ENCODE data around the gene RND3. TPM values are rescaled to one million over a fixed set of nuclear protein-coding genes. Genes with fewer than 3 reads are reported as not detected.

RND3 gene
- polyA plus RNA-seq, 2 of the 4 experiments (the other 2 are of a cell fraction) = 56.8 to 137 TPM

GRCh38 chr2:150526827-150527226 lies 39.4 kb upstream of the RND3 start (continued):
- no peak for TF ChIP-seq KDM1A (IDR thresholded peaks at IDR 0.05; ENCODE audit: low read depth)
- TF ChIP-seq ZC3H11A (IDR thresholded peaks at IDR 0.05) = no peak
- TF ChIP-seq HOXA7 (CRISPR knock-in tag; IDR thresholded peaks at IDR 0.05) = no peak
- TF ChIP-seq JUN (IDR thresholded peaks at IDR 0.05) = peak; percentile 74 to 82; a peak in 3 of 5 replicates
- TF ChIP-seq TP53 (CRISPR knock-in tag; IDR thresholded peaks at IDR 0.05) = no peak
- TF ChIP-seq MAFK (IDR thresholded peaks at IDR 0.05; ENCODE audit: partially characterized antibody) = no peak
- no peak for TF ChIP-seq SREBF2 (IDR thresholded peaks at IDR 0.05)
- TF ChIP-seq POLR2A (IDR thresholded peaks at IDR 0.05; ENCODE audit: low read length) = no peak
- TF ChIP-seq CEBPB (IDR thresholded peaks at IDR 0.05) = peak in 1 of 2 experiments; percentile 38; a peak in 1 of 4 replicates
- no peak for TF ChIP-seq CBX8 (IDR thresholded peaks at IDR 0.05)

DNA sequence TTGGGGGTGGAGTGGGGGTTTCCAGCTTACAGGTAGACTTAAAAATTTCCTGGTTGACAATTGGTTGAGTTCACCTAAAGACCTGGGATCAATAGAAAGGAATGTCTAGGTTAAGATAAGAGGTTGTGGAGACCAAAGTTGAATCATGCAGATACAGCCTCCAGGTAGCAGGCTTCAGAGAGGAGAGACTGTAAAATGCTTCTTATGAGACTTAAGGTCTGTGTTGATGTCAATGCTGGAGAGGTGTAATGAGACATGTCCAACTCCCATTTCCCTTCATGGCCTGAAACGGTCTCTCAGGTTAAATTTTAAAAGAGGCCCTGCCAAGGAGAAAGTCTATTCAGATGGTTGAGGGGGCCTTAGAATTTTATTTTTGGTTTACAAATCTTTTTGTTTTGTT lies 38.5 kb upstream of the RND3 start:
- ATAC-seq = no peak; a peak in 1 of 6 replicates
- POLR2A ChIA-PET = interaction anchor here (1.2 kb wide), 1 partner anchor 30 kb away, joined by 4 read pairs; no protein-coding TSS in a partner anchor
- peaks cover 55% of the 10 kb centered on the region for H3K4me1 ChIP-seq
- whole genome bisulfite sequencing (ENCODE audit: missing lambda C conversion rate) = 10% methylated on average over 1 of the region's 1 CpG
- no peak for DNase-seq (ENCODE audit: low read depth in 1 of 2, low spot score in 1 of 2)
- peaks cover 15% of the 10 kb centered on the region for H3K9me3 ChIP-seq
- CTCF ChIA-PET = interaction anchor here (0.9 to 1.4 kb wide), 2 partner anchors 24 to 58 kb away, joined by 3 to 5 read pairs; no protein-coding TSS in a partner anchor
- H3K4me2 ChIP-seq = peak overlapping the region; percentile 84
- no peak for FAIRE-seq
- H3K4me3 ChIP-seq = no peak overlapping the region
- no peak for TF ChIP-seq ZFP36 (IDR thresholded peaks at IDR 0.05; ENCODE audit: borderline replicate concordance, partially characterized antibody)
- TF ChIP-seq CBX8 (IDR thresholded peaks at IDR 0.05) = no peak
- TF ChIP-seq KDM5A (IDR thresholded peaks at IDR 0.05) = no peak
- no peak for TF ChIP-seq BHLHE40 (IDR thresholded peaks at IDR 0.05; ENCODE audit: low read depth, low read length)
- TF ChIP-seq CHD4 (IDR thresholded peaks at IDR 0.05; ENCODE audit: borderline replicate concordance) = no peak
- no peak for TF ChIP-seq KDM1A (IDR thresholded peaks at IDR 0.05; ENCODE audit: low read depth)
- no peak for TF ChIP-seq EHF (CRISPR knock-in tag; IDR thresholded peaks at IDR 0.05)
- H3K27ac ChIP-seq = peak overlapping the region; percentile 81 to 86

DNA sequence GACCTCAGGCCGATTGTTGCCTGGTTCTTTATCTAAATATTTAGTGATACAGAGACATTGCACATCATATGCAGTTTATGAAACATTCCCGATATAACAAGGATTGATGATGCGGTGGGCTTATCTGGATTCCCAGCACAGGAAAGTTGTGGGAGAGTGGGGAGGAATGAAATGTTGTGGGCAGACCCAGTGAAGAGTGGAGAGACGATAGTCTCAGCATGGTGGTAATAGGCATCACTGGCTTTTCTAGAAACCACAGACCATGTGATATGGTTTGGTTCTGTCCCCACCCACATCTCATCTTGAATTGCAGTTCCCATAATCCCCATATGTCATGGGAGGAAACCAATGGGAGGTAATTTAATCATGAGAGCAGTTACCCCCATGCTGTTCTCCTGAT lies 34.8 kb upstream of the RND3 start:
- Histone ChIP-seq H3K4me3 (no peak overlapping the region), H3K27ac (0 out of 6 replicates have a peak overlapping the region, but pooled peaks of 1 of the 2 experiments have one; percentile 28)
- CTCF ChIA-PET = interaction anchor here (1.0 kb wide), 1 partner anchor 8 kb away, joined by 3 read pairs; no protein-coding TSS in a partner anchor

More for the DNA sequence above, 34.8 kb upstream of the RND3 start:
- FAIRE-seq (no peak), DNase-seq (ENCODE audit: low read depth in 1 of 2, low spot score in 1 of 2) (no peak), ATAC-seq (no peak)
- H3K4me2 ChIP-seq = no peak overlapping the region
- 93% methylated on average over 4 of the region's 4 CpGs for WGBS (ENCODE audit: missing lambda C conversion rate)
- H3K4me1 ChIP-seq = peaks cover 31% of the 10 kb centered on the region
- peaks cover 15% of the 10 kb centered on the region for H3K9me3 ChIP-seq
- TF ChIP-seq PHF8 (IDR thresholded peaks at IDR 0.05; ENCODE audit: borderline replicate concordance, low read depth) (no peak), HOXA7 (CRISPR knock-in tag; IDR thresholded peaks at IDR 0.05) (no peak), ZSCAN20 (CRISPR knock-in tag; IDR thresholded peaks at IDR 0.05) (no peak), BHLHE40 (IDR thresholded peaks at IDR 0.05; ENCODE audit: low read depth, low read length) (no peak), HOXB13 (CRISPR knock-in tag; IDR thresholded peaks at IDR 0.05; ENCODE audit: low read depth) (no peak), HDAC2 (IDR thresholded peaks at IDR 0.05) (no peak), BCL3 (IDR thresholded peaks at IDR 0.05) (no peak), ZC3H11A (IDR thresholded peaks at IDR 0.05) (no peak), EHMT2 (IDR thresholded peaks at IDR 0.05; ENCODE audit: low read depth) (no peak), SREBF2 (IDR thresholded peaks at IDR 0.05) (no peak)
- TF ChIP-seq, protein P1, sequence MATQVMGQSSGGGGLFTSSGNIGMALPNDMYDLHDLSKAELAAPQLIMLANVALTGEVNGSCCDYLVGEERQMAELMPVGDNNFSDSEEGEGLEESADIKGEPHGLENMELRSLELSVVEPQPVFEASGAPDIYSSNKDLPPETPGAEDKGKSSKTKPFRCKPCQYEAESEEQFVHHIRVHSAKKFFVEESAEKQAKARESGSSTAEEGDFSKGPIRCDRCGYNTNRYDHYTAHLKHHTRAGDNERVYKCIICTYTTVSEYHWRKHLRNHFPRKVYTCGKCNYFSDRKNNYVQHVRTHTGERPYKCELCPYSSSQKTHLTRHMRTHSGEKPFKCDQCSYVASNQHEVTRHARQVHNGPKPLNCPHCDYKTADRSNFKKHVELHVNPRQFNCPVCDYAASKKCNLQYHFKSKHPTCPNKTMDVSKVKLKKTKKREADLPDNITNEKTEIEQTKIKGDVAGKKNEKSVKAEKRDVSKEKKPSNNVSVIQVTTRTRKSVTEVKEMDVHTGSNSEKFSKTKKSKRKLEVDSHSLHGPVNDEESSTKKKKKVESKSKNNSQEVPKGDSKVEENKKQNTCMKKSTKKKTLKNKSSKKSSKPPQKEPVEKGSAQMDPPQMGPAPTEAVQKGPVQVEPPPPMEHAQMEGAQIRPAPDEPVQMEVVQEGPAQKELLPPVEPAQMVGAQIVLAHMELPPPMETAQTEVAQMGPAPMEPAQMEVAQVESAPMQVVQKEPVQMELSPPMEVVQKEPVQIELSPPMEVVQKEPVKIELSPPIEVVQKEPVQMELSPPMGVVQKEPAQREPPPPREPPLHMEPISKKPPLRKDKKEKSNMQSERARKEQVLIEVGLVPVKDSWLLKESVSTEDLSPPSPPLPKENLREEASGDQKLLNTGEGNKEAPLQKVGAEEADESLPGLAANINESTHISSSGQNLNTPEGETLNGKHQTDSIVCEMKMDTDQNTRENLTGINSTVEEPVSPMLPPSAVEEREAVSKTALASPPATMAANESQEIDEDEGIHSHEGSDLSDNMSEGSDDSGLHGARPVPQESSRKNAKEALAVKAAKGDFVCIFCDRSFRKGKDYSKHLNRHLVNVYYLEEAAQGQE (IDR thresholded peaks at IDR 0.05) = no peak
- TF ChIP-seq, protein P2, sequence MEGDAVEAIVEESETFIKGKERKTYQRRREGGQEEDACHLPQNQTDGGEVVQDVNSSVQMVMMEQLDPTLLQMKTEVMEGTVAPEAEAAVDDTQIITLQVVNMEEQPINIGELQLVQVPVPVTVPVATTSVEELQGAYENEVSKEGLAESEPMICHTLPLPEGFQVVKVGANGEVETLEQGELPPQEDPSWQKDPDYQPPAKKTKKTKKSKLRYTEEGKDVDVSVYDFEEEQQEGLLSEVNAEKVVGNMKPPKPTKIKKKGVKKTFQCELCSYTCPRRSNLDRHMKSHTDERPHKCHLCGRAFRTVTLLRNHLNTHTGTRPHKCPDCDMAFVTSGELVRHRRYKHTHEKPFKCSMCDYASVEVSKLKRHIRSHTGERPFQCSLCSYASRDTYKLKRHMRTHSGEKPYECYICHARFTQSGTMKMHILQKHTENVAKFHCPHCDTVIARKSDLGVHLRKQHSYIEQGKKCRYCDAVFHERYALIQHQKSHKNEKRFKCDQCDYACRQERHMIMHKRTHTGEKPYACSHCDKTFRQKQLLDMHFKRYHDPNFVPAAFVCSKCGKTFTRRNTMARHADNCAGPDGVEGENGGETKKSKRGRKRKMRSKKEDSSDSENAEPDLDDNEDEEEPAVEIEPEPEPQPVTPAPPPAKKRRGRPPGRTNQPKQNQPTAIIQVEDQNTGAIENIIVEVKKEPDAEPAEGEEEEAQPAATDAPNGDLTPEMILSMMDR (IDR thresholded peaks at IDR 0.05) = no peak
- POLR2A ChIA-PET = no interaction called here
